ENCODE data around the gene CIP2A. TPM values are rescaled to one million over a fixed set of nuclear protein-coding genes. Genes with fewer than 3 reads are reported as not detected.
"Not testable (repeated sequence)": the region's sequence is repeated elsewhere in the genome, so short reads cannot be mapped to it uniquely, and the experiment has no call there.

CIP2A gene
- total RNA-seq (6.3 TPM), polyA plus RNA-seq (1 to 10 TPM in 3 of 4 donors, under 1 TPM in 1; 0.99 to 2.9 (median 1.6) TPM)

DNA sequence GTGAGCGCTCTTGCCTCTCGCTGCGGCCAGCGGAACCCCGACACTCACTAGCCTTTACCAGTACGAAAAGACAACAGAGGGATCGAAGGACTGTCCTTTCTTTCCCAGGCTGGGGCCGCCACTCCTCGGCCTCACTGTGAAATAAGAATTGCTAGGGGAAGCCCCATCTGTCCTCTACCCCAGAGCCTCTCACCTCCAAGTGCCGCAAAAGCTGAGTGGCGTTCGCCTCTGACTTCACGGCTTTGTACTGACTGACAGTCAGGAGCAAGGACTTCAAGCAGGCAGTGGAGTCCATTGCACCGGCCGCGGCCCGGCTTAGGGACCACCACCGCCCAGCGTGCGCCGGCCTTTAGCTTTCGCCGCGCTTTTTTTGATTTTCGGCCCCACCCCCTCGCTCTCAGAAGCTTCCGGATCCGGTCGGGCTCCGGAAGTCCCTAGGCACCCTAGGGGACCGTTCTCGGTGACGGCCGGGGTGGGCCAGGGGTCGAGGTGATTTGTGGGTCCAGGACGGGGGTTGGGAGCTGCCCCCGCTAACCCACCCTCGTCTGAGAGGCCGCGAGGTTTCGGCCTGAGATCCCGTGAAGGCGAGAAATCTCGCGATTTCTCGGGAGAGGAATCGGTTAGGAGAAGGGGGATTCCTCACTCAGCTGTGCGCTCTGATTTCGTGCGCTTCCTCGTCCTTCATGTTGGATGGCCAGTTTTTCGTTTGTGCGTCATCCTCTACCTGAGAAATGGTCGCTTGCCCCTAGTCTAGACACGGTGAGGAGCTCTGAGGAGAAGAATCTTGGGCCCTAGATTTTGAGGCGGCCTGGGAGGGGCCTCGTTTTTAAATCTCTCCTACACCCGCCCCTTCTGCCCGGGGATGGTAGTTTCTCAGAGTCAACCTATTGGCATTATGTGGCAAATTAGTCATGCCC is at the start of gene CIP2A, which contains the start of gene DZIP3:
TSS of gene CIP2A (minus strand) at position 358 of the 917 bp plus-strand sequence. CDS start at position 295, 63 bp downstream.
TSS of gene DZIP3 (plus strand) at position 642 of the 917 bp plus-strand sequence. CDS start 15,685 bp downstream, outside the sequence.
- Mint-ChIP-seq H3K4me3 (peak within 1 kb of the TSS; percentile 95 to 98 (median 96)), H3K9me3 (no peaks in the 10 kb centered on the region), H3K27ac (peak within 1 kb of the TSS; percentile 99), H3K4me1 (peaks cover 8 to 63% (median 39%) of the 10 kb centered on the region in 4 donors), H3K27me3 (no peaks in the 10 kb centered on the region), H3K36me3 (no peaks in the 10 kb centered on the region)
- H3K27ac ChIP-seq (ENCODE audit: insufficient read depth, low read length, poor library complexity, severe bottlenecking): peak within 1 kb of the TSS; percentile 98
- no peaks in the 10 kb centered on the region for H3K9me3 ChIP-seq (ENCODE audit: control insufficient read depth in 2 of 2, low read length in 2 of 2)
- ATAC-seq (ENCODE audit: low read depth in 2 of 2) (peak; percentile 80 to 81), DNase-seq (peak; percentile 83 to 91 (median 86))
- no peaks in the 10 kb centered on the region for H3K27me3 ChIP-seq (ENCODE audit: control insufficient read depth, insufficient read depth, low read length)
- H3K4me1 ChIP-seq (ENCODE audit: control insufficient read depth, insufficient read depth, low read length, poor library complexity, severe bottlenecking): peaks cover 21% of the 10 kb centered on the region
- no peaks in the 10 kb centered on the region for H3K36me3 ChIP-seq (ENCODE audit: control insufficient read depth, insufficient read depth, low read length)
- H3K4me3 ChIP-seq (ENCODE audit: low read depth, low read length): peak within 1 kb of the TSS; percentile 85

DNA sequence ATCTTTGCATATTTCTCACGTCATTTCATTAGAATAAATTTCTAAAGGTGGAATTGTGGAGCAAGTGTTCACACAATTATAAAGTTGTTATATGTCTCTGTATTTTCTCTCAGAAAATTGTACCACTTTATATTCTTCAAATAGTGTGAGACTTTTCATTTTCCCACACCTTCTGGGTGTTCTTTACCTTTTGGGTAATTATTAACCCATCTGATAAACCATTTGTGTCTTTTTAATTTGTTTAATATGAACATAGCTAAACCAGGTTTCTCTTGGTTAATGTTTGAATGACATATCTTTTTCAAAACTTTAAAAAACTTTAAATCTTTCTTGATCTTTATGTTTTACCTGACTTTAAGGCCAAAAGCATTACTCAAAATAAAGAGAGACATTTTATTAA is 40.7 kb upstream of the CIP2A start:
- Histone ChIP-seq H3K27me3 (ENCODE audit: control insufficient read depth, insufficient read depth, low read length) (no peaks in the 10 kb centered on the region), H3K9me3 (ENCODE audit: control insufficient read depth in 2 of 2, low read length in 2 of 2) (no peaks in the 10 kb centered on the region), H3K4me3 (ENCODE audit: low read depth, low read length) (no peak overlapping the region), H3K4me1 (ENCODE audit: control insufficient read depth, insufficient read depth, low read length, poor library complexity, severe bottlenecking) (no peaks in the 10 kb centered on the region), H3K27ac (ENCODE audit: insufficient read depth, low read length, poor library complexity, severe bottlenecking) (no peak overlapping the region), H3K36me3 (ENCODE audit: control insufficient read depth, insufficient read depth, low read length) (no peaks in the 10 kb centered on the region)
- H3K4me3 Mint-ChIP-seq: no peak overlapping the region
- peaks cover 0 to 2% (median 0%) of the 10 kb centered on the region in 7 donors for H3K9me3 Mint-ChIP-seq
- no peak overlapping the region for H3K27ac Mint-ChIP-seq
- H3K36me3 Mint-ChIP-seq: peaks cover 24% of the 10 kb centered on the region
- ATAC-seq (ENCODE audit: low read depth in 2 of 2) (no peak), DNase-seq (no peak)
- H3K4me1 Mint-ChIP-seq: peaks cover 0 to 2% (median 0%) of the 10 kb centered on the region in 4 donors
- H3K27me3 Mint-ChIP-seq: no peaks in the 10 kb centered on the region

DNA sequence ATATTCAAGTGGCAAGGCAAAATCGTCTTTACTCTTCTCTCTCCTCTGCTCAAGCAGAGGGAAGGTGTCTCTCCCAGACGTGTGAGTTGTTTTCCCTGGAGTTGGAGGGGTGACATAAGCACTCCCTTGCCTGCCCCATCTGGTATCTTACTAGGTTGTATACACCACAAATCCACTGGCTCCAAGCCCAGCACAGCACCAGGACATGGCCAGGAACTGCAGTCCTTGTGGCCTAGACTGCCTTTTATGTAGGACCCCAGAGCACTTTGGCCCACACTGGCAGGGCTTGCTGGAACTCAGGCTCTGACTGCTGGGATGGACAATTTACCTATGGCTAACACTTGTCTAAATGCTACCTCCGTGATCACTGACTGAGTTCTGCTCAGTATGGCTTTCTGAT is 34.3 kb upstream of the CIP2A start:
- Mint-ChIP-seq H3K9me3 (peaks cover 0 to 4% (median 2%) of the 10 kb centered on the region in 7 donors), H3K27ac (no peak overlapping the region), H3K4me3 (no peak overlapping the region), H3K36me3 (peaks cover 26% of the 10 kb centered on the region), H3K4me1 (peaks cover 0 to 2% (median 0%) of the 10 kb centered on the region in 4 donors), H3K27me3 (no peaks in the 10 kb centered on the region)
- H3K27ac ChIP-seq (ENCODE audit: insufficient read depth, low read length, poor library complexity, severe bottlenecking): no peak overlapping the region
- no peaks in the 10 kb centered on the region for H3K27me3 ChIP-seq (ENCODE audit: control insufficient read depth, insufficient read depth, low read length)
- no peaks in the 10 kb centered on the region for H3K4me1 ChIP-seq (ENCODE audit: control insufficient read depth, insufficient read depth, low read length, poor library complexity, severe bottlenecking)
- ATAC-seq (ENCODE audit: low read depth in 2 of 2) (no peak), DNase-seq (no peak)
- H3K4me3 ChIP-seq (ENCODE audit: low read depth, low read length): no peak overlapping the region
- H3K9me3 ChIP-seq (ENCODE audit: control insufficient read depth in 2 of 2, low read length in 2 of 2): no peaks in the 10 kb centered on the region
- H3K36me3 ChIP-seq (ENCODE audit: control insufficient read depth, insufficient read depth, low read length): no peaks in the 10 kb centered on the region

DNA sequence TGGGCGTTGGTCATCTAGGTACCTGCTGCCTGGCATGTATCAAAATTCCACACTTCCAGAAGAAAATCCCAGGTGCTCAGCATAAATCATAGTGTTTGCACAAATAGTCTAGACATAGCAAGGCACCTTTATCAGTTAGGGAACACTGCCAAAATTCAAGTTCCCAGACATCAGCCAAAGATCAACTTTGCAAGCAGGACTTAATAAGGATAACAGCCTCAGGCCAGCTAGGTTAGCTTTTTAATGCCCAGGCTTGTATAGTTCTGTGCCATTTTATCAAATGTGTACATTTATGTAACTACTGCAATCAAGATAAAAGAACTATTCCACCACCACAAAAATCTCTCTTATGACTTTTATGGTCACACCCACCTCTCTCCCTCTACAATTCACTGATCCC is 31.0 kb upstream of the CIP2A start:
- Mint-ChIP-seq H3K27me3 (no peaks in the 10 kb centered on the region), H3K27ac (peak overlapping the region in 1 of 3 donors; percentile 26), H3K4me3 (no peak overlapping the region), H3K9me3 (peaks cover 0 to 4% (median 1%) of the 10 kb centered on the region in 7 donors), H3K4me1 (no peaks in the 10 kb centered on the region), H3K36me3 (peaks cover 18% of the 10 kb centered on the region)
- Histone ChIP-seq H3K27ac (ENCODE audit: insufficient read depth, low read length, poor library complexity, severe bottlenecking) (no peak overlapping the region), H3K4me3 (ENCODE audit: low read depth, low read length) (no peak overlapping the region), H3K27me3 (ENCODE audit: control insufficient read depth, insufficient read depth, low read length) (no peaks in the 10 kb centered on the region), H3K9me3 (ENCODE audit: control insufficient read depth in 2 of 2, low read length in 2 of 2) (no peaks in the 10 kb centered on the region), H3K4me1 (ENCODE audit: control insufficient read depth, insufficient read depth, low read length, poor library complexity, severe bottlenecking) (no peaks in the 10 kb centered on the region), H3K36me3 (ENCODE audit: control insufficient read depth, insufficient read depth, low read length) (no peaks in the 10 kb centered on the region)
- no peak for ATAC-seq (ENCODE audit: low read depth in 2 of 2)
- DNase-seq: no peak

DNA sequence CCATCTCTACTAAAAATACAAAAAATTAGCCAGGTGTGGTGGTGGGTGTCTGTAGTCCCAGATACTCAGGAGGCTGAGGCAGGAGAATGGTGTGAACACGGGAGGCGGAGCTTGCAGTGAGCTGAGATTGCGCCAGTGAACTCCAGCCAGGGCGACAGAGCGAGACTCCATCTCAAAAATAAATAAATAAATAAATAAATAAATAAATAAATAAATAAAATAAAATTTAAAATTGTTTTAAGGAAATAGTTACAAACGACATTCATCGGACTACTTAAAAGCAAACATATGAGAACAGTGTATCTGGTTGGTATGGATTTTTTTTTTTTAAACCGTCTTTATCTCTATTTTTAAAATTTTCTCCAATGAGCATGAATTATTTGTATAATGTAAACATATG is 26.9 kb upstream of the CIP2A start:
- H3K36me3 ChIP-seq (ENCODE audit: control insufficient read depth, insufficient read depth, low read length); H3K27ac ChIP-seq (ENCODE audit: insufficient read depth, low read length, poor library complexity, severe bottlenecking); H3K27me3 Mint-ChIP-seq; DNase-seq; H3K9me3 ChIP-seq (ENCODE audit: control insufficient read depth in 2 of 2, low read length in 2 of 2); H3K4me1 ChIP-seq (ENCODE audit: control insufficient read depth, insufficient read depth, low read length, poor library complexity, severe bottlenecking); H3K27ac Mint-ChIP-seq; H3K4me3 Mint-ChIP-seq; H3K9me3 Mint-ChIP-seq; H3K27me3 ChIP-seq (ENCODE audit: control insufficient read depth, insufficient read depth, low read length); H3K4me1 Mint-ChIP-seq; ATAC-seq (ENCODE audit: low read depth in 2 of 2); H3K4me3 ChIP-seq (ENCODE audit: low read depth, low read length): not testable (repeated sequence)
- peaks cover 19% of the 10 kb centered on the region for H3K36me3 Mint-ChIP-seq

DNA sequence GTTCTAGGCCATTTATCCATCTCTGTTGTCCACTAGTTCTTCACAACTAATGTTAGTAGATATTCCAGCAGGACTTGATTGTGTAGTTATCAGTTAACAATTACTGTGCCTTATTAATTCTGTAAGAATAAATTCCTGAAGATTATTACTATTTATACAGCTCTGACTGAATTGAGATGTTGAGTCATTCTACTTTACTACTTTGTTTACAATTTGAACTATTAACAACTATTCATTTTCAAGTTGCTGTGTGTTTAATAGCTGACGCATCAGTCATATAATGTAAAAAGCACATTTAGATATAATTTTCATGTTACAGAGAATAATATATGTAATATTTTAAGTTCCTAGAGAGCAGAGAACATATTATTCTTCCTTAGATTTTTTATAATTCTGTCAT is 21.4 kb upstream of the CIP2A start:
- Histone ChIP-seq H3K9me3 (ENCODE audit: control insufficient read depth in 2 of 2, low read length in 2 of 2) (no peaks in the 10 kb centered on the region), H3K4me3 (ENCODE audit: low read depth, low read length) (no peak overlapping the region), H3K36me3 (ENCODE audit: control insufficient read depth, insufficient read depth, low read length) (peaks cover 5% of the 10 kb centered on the region), H3K4me1 (ENCODE audit: control insufficient read depth, insufficient read depth, low read length, poor library complexity, severe bottlenecking) (peaks cover 5% of the 10 kb centered on the region), H3K27ac (ENCODE audit: insufficient read depth, low read length, poor library complexity, severe bottlenecking) (no peak overlapping the region), H3K27me3 (ENCODE audit: control insufficient read depth, insufficient read depth, low read length) (no peaks in the 10 kb centered on the region)
- no peak overlapping the region for H3K4me3 Mint-ChIP-seq
- peaks cover 16% of the 10 kb centered on the region for H3K36me3 Mint-ChIP-seq
- H3K9me3 Mint-ChIP-seq: peaks cover 0 to 2% (median 0%) of the 10 kb centered on the region in 7 donors
- ATAC-seq (ENCODE audit: low read depth in 2 of 2) (no peak), DNase-seq (no peak)
- H3K27me3 Mint-ChIP-seq: no peaks in the 10 kb centered on the region
- peaks cover 0 to 12% (median 7%) of the 10 kb centered on the region in 4 donors for H3K4me1 Mint-ChIP-seq
- H3K27ac Mint-ChIP-seq: no peak overlapping the region

DNA sequence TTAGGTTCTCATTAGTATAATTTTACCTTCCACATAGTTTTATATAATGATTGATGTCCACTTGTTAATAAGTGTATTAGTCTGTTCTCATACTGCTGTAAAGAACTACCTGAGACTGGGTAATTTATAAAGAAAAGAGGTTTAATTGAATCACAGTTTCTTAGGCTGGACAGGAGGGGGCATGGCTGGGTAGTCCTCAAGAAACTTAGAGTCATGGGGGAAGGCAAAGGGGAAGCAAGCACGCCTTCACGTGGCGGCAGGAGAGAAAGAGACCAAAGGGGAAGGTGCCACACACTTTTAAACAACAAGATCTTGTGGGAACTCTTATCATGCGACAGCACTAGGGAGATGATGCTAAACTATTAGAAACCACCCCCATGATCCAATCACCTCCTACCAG is 19.5 kb upstream of the CIP2A start:
- H3K36me3 ChIP-seq (ENCODE audit: control insufficient read depth, insufficient read depth, low read length): peaks cover 5% of the 10 kb centered on the region
- ATAC-seq (ENCODE audit: low read depth in 2 of 2): no peak
- no peak for DNase-seq
- H3K27me3 ChIP-seq (ENCODE audit: control insufficient read depth, insufficient read depth, low read length): no peaks in the 10 kb centered on the region
- Mint-ChIP-seq H3K27ac (peak overlapping the region in 1 of 3 donors; percentile 20), H3K27me3 (no peaks in the 10 kb centered on the region), H3K36me3 (peaks cover 8% of the 10 kb centered on the region), H3K4me3 (no peak overlapping the region), H3K9me3 (no peaks in the 10 kb centered on the region), H3K4me1 (peaks cover 13 to 31% (median 20%) of the 10 kb centered on the region in 4 donors)
- no peak overlapping the region for H3K4me3 ChIP-seq (ENCODE audit: low read depth, low read length)
- no peaks in the 10 kb centered on the region for H3K9me3 ChIP-seq (ENCODE audit: control insufficient read depth in 2 of 2, low read length in 2 of 2)
- no peak overlapping the region for H3K27ac ChIP-seq (ENCODE audit: insufficient read depth, low read length, poor library complexity, severe bottlenecking)
- peaks cover 23% of the 10 kb centered on the region for H3K4me1 ChIP-seq (ENCODE audit: control insufficient read depth, insufficient read depth, low read length, poor library complexity, severe bottlenecking)
